Measurements from ENCODE around the gene DOCK6. TPM values are rescaled to one million over a fixed set of nuclear protein-coding genes. Genes with fewer than 3 reads are reported as not detected.
A peak's percentile ranks its signal among the peaks of the same experiment; 100 is the strongest.

Gene DOCK6
- total RNA-seq, 1 donor from 2014 or later, result 7.7 TPM

GRCh38 chr19:11197291-11198174 is 64.8 kb downstream of the DOCK6 start, which contains the start of gene KANK2:
Gene KANK2, minus strand, starts transcription at chr19:11197545. Its CDS starts 3,034 bp downstream, at chr19:11194511.
- Mint-ChIP-seq H3K36me3 (ENCODE audit: low read depth) (no peaks in the 10 kb centered on the region), H3K4me1 (peaks cover 11% of the 10 kb centered on the region), H3K27ac (no peak within 1 kb of the TSS), H3K27me3 (peaks cover 15% of the 10 kb centered on the region), H3K4me3 (peak within 1 kb of the TSS; percentile 74), H3K9me3 (no peaks in the 10 kb centered on the region)
- ATAC-seq (ENCODE audit: low read depth), result peak; percentile 93
- no peak for TF ChIP-seq CTCF (IDR thresholded peaks at IDR 0.05)
- intact Hi-C loops (cut with micrococcal nuclease), result loop anchor here (1.0 to 5.0 kb wide), 2 partner anchors 17 to 40 kb away; partner anchors contain the start of gene SPC24
- ChIA-PET POLR2A (interaction anchor here (0.5 kb wide), 1 partner anchor 224 kb away, joined by 4 read pairs; no protein-coding TSS in a partner anchor), CTCF (no interaction called here)
- peak; percentile 83 for DNase-seq

- POLR2A ChIA-PET, result no interaction called here
- no peaks in the 10 kb centered on the region for H3K9me3 Mint-ChIP-seq
- DNase-seq, result no peak
- H3K27ac Mint-ChIP-seq, result no peak overlapping the region
- H3K4me3 Mint-ChIP-seq, result peak overlapping the region; percentile 74
- TF ChIP-seq CTCF (IDR thresholded peaks at IDR 0.05), result no peak
- CTCF ChIA-PET, result no interaction called here
- peaks cover 19% of the 10 kb centered on the region for H3K4me1 Mint-ChIP-seq
- intact Hi-C loops (cut with micrococcal nuclease), result loop anchor here (1.0 to 5.0 kb wide), 2 partner anchors 16 to 39 kb away; partner anchors contain the start of gene SPC24
- no peaks in the 10 kb centered on the region for H3K36me3 Mint-ChIP-seq (ENCODE audit: low read depth)
- no peak for ATAC-seq (ENCODE audit: low read depth)
- H3K27me3 Mint-ChIP-seq, result peaks cover 15% of the 10 kb centered on the region
These were observed 65.7 kb downstream of the DOCK6 start for GRCh38 chr19:11196406-11197287.

- Mint-ChIP-seq H3K27me3 (peaks cover 15% of the 10 kb centered on the region), H3K4me3 (no peak overlapping the region), H3K27ac (no peak overlapping the region), H3K36me3 (ENCODE audit: low read depth) (no peaks in the 10 kb centered on the region), H3K4me1 (peaks cover 22% of the 10 kb centered on the region), H3K9me3 (no peaks in the 10 kb centered on the region)
- no peak for DNase-seq
- no peak for ATAC-seq (ENCODE audit: low read depth)
- POLR2A ChIA-PET, result no interaction called here
- intact Hi-C loops (cut with micrococcal nuclease), result loop anchor here (5.0 kb wide), 1 partner anchor 38 kb away; the partner anchor contains the start of gene SPC24
- no peak for TF ChIP-seq CTCF (IDR thresholded peaks at IDR 0.05)
- CTCF ChIA-PET, result interaction anchor here (1.0 kb wide), 1 partner anchor 70 kb away, joined by 3 read pairs; no protein-coding TSS in a partner anchor
These were observed 66.6 kb downstream of the DOCK6 start for GRCh38 chr19:11195681-11196080.

- no peak for TF ChIP-seq CTCF (IDR thresholded peaks at IDR 0.05)
- ChIA-PET CTCF (interaction anchor here (1.0 kb wide), 1 partner anchor 69 kb away, joined by 3 read pairs; no protein-coding TSS in a partner anchor), POLR2A (interaction anchor here (0.6 kb wide), 1 partner anchor 145 kb away, joined by 5 read pairs; no protein-coding TSS in a partner anchor)
- intact Hi-C loops (cut with micrococcal nuclease), result loop anchor here (5.0 kb wide), 1 partner anchor 38 kb away; the partner anchor contains the start of gene SPC24
- ATAC-seq (ENCODE audit: low read depth) (no peak), DNase-seq (no peak)
- peaks cover 15% of the 10 kb centered on the region for H3K27me3 Mint-ChIP-seq
- no peaks in the 10 kb centered on the region for H3K9me3 Mint-ChIP-seq
- H3K27ac Mint-ChIP-seq, result no peak overlapping the region
- no peaks in the 10 kb centered on the region for H3K36me3 Mint-ChIP-seq (ENCODE audit: low read depth)
- H3K4me3 Mint-ChIP-seq, result no peak overlapping the region
- H3K4me1 Mint-ChIP-seq, result peaks cover 25% of the 10 kb centered on the region
These were observed 67.4 kb downstream of the DOCK6 start for GRCh38 chr19:11194656-11195558.
